ENCODE data around the gene SLF2.

The SLF2 gene, protein sequence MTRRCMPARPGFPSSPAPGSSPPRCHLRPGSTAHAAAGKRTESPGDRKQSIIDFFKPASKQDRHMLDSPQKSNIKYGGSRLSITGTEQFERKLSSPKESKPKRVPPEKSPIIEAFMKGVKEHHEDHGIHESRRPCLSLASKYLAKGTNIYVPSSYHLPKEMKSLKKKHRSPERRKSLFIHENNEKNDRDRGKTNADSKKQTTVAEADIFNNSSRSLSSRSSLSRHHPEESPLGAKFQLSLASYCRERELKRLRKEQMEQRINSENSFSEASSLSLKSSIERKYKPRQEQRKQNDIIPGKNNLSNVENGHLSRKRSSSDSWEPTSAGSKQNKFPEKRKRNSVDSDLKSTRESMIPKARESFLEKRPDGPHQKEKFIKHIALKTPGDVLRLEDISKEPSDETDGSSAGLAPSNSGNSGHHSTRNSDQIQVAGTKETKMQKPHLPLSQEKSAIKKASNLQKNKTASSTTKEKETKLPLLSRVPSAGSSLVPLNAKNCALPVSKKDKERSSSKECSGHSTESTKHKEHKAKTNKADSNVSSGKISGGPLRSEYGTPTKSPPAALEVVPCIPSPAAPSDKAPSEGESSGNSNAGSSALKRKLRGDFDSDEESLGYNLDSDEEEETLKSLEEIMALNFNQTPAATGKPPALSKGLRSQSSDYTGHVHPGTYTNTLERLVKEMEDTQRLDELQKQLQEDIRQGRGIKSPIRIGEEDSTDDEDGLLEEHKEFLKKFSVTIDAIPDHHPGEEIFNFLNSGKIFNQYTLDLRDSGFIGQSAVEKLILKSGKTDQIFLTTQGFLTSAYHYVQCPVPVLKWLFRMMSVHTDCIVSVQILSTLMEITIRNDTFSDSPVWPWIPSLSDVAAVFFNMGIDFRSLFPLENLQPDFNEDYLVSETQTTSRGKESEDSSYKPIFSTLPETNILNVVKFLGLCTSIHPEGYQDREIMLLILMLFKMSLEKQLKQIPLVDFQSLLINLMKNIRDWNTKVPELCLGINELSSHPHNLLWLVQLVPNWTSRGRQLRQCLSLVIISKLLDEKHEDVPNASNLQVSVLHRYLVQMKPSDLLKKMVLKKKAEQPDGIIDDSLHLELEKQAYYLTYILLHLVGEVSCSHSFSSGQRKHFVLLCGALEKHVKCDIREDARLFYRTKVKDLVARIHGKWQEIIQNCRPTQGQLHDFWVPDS

DNA sequence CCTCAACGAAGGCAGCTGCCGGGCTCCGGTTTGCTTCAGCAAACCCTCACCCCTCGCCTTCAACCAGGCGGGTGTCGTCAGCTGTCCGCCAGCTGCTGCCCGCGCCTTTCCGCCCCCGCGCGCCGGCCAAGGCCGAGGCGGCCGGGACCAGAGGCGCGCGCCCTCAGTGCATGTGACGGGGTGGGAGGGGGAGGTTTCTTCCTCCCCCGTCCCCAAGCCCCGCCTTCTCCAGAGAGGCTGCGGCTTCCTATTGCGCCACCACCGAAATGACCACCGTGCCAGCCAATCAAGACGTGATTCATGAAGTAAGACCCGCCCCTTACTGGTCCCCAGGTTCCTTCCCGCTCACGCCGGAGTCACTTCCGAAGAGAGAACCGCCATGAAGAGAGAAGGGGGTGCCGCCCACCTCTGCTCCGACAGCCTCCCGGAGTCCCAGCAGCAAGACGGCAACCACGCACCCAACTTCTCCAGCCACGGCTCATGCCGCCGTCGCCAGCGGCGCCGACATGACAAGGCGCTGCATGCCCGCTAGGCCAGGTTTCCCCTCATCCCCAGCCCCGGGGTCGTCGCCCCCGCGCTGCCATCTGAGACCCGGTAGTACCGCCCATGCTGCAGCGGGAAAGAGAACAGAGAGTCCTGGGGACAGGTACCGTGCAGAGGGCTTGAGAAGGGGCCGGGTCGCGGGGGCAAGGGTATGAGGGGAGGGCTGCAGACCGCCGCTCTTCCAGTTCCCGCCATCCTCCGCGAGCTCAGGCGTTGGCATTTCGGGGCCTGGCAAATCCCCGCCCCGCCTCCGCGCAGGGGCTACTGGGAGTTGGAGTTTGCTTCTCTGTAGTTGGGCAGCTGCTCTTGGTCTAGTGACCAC lies at the start of gene SLF2:
SLF2 (plus strand) TSS at position 359 of the 865 bp plus-strand sequence; CDS start at position 507, 148 bp downstream.
- Histone ChIP-seq H3K36me3 (ENCODE audit: insufficient read depth) (no peaks in the 10 kb centered on the region), H3K27me3 (ENCODE audit: insufficient read depth, low read depth) (peaks cover 4% of the 10 kb centered on the region; the same call in 1 of the 2 replicates), H3K4me1 (ENCODE audit: low read depth, poor library complexity, severe bottlenecking) (peaks cover 34% of the 10 kb centered on the region), H3K9ac (peak within 1 kb of the TSS; percentile 47; the same call in 1 of the 2 replicates), H3K4me3 (IDR thresholded peaks at IDR 0.05; ENCODE audit: insufficient read depth, low read depth, low read length) (no peak within 1 kb of the TSS), H3K27ac (peak within 1 kb of the TSS; percentile 35; the same call in 1 of the 2 replicates), H2AFZ (ENCODE audit: low read depth) (peak within 1 kb of the TSS; percentile 97), H4K20me1 (ENCODE audit: insufficient read depth) (no peaks in the 10 kb centered on the region), H3K4me2 (peak within 1 kb of the TSS; percentile 86), H3K79me2 (ENCODE audit: insufficient read depth, low read depth) (peaks cover 24% of the 10 kb centered on the region)
- TF ChIP-seq, protein P1, sequence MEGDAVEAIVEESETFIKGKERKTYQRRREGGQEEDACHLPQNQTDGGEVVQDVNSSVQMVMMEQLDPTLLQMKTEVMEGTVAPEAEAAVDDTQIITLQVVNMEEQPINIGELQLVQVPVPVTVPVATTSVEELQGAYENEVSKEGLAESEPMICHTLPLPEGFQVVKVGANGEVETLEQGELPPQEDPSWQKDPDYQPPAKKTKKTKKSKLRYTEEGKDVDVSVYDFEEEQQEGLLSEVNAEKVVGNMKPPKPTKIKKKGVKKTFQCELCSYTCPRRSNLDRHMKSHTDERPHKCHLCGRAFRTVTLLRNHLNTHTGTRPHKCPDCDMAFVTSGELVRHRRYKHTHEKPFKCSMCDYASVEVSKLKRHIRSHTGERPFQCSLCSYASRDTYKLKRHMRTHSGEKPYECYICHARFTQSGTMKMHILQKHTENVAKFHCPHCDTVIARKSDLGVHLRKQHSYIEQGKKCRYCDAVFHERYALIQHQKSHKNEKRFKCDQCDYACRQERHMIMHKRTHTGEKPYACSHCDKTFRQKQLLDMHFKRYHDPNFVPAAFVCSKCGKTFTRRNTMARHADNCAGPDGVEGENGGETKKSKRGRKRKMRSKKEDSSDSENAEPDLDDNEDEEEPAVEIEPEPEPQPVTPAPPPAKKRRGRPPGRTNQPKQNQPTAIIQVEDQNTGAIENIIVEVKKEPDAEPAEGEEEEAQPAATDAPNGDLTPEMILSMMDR (conservative IDR thresholded peaks at IDR 0.05; ENCODE audit: low read depth, low read length) = no peak

DNA sequence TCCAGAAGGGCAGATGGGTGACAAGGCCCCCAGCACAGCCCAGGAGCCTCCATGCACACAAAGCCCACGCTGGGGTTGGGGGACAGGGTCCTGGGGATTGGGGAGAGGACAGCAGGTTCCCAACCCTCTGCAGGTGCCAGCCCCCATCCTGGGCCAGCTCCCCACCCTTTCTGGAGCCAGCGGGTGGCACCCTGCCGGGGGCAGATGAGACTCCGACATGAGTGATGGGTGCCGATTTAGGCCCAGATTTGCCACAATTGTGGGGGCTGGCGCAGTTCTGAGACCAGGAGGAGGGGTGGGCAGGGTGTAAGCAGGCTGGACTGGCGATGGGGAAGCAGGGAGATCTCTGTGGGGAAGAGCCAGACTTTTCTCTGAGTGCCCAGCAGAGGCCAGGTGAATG lies 49.3 kb upstream of the SLF2 start:
- TF ChIP-seq, protein P1 (conservative IDR thresholded peaks at IDR 0.05; ENCODE audit: low read depth, low read length) = no peak
- H3K27ac ChIP-seq = no peak overlapping the region
- no peaks in the 10 kb centered on the region for H3K36me3 ChIP-seq (ENCODE audit: insufficient read depth)
- H4K20me1 ChIP-seq (ENCODE audit: insufficient read depth) = no peaks in the 10 kb centered on the region
- no peaks in the 10 kb centered on the region for H3K4me1 ChIP-seq (ENCODE audit: low read depth, poor library complexity, severe bottlenecking)
- no peaks in the 10 kb centered on the region for H3K27me3 ChIP-seq (ENCODE audit: insufficient read depth, low read depth)
- H3K4me2 ChIP-seq = no peak overlapping the region
- H3K9ac ChIP-seq = no peak overlapping the region
- no peaks in the 10 kb centered on the region for H3K79me2 ChIP-seq (ENCODE audit: insufficient read depth, low read depth)
- H3K4me3 ChIP-seq (IDR thresholded peaks at IDR 0.05; ENCODE audit: insufficient read depth, low read depth, low read length) = no peak overlapping the region
- H2AFZ ChIP-seq (ENCODE audit: low read depth) = no peak overlapping the region

DNA sequence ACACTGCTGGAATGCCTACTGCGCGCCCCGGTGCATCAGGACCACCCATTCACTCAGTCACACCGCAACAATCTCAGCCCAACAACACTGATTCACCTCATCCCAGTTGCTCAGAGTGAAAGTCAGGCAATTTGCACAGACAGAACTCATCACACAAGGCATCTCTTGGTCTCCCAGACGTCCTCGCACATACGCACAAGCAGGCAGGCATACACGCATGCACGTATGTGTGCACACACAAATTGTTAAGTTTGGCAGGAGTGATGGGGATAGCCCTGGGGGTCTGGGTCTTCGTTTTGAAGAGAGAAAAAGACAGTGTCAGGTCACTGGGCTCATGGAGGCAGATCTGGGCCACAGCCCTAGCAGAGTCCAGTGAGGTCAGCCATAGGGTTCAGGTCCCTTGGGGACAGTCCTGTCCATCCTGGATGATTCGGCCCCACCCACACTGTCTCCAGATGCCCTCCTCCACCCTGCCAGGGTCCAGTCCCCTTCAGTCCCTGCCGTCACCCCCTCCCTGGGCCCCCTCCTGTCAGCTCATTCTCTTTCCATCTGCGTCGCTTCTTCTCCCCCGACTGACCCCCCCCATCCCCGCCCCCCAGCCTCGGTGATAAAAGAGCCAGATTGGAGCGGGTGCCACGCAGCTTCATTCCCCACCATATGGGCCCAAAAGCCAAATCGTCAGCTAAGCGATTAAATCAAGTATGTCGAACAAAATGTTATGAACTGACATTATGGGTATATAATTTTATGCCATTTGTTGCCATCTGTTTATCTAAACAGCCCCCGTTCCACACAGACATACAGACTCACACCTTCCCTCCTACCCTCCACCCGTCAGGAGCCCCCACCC lies 48.5 kb upstream of the SLF2 start:
- Histone ChIP-seq H2AFZ (ENCODE audit: low read depth) (no peak overlapping the region), H3K4me2 (no peak overlapping the region), H3K9ac (no peak overlapping the region), H3K4me3 (IDR thresholded peaks at IDR 0.05; ENCODE audit: insufficient read depth, low read depth, low read length) (no peak overlapping the region), H3K27me3 (ENCODE audit: insufficient read depth, low read depth) (no peaks in the 10 kb centered on the region), H3K4me1 (ENCODE audit: low read depth, poor library complexity, severe bottlenecking) (no peaks in the 10 kb centered on the region), H3K36me3 (ENCODE audit: insufficient read depth) (no peaks in the 10 kb centered on the region), H3K27ac (no peak overlapping the region), H4K20me1 (ENCODE audit: insufficient read depth) (no peaks in the 10 kb centered on the region), H3K79me2 (ENCODE audit: insufficient read depth, low read depth) (no peaks in the 10 kb centered on the region)
- TF ChIP-seq, protein P1 (conservative IDR thresholded peaks at IDR 0.05; ENCODE audit: low read depth, low read length) = no peak
